ENCODE measurements around the gene HOPX.

DNA sequence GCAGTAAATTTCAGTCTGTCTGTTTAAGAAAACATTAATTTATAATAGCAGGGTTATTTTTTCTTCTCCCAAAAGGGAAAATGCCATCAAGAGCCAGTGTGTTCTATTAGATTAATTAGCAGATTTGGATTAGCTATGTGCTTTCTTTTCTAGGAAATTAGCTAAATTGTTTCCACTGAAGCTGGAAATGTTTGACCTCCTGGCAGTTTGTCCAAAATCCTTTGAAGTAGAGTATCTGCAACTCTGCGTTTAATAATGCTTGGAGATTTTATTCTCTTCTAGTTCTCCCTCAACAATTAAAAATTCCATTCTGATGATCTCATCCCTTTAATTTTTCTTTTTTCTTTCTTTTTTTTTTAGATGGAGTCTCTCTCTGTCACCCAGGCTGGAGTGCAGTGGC is 27.1 kb upstream of the HOPX start:
- TF ChIP-seq KDM5A (IDR thresholded peaks at IDR 0.05; ENCODE audit: low read length) (no peak), KDM1A (IDR thresholded peaks at IDR 0.05; ENCODE audit: borderline replicate concordance, low read length) (no peak), MAX (IDR thresholded peaks at IDR 0.05) (no peak), SP1 (IDR thresholded peaks at IDR 0.05; ENCODE audit: low read depth, low read length) (no peak), YY1 (IDR thresholded peaks at IDR 0.05; ENCODE audit: low read depth, low read length) (no peak), EP300 (IDR thresholded peaks at IDR 0.05; ENCODE audit: borderline replicate concordance in 1 of 2, low read depth in 2 of 2, low read length in 2 of 2) (no peak), FOSL1 (IDR thresholded peaks at IDR 0.05; ENCODE audit: insufficient read depth, low read depth, low read length) (no peak), POLR2AphosphoS5 (IDR thresholded peaks at IDR 0.05; ENCODE audit: low read depth, low read length) (no peak), CHD1 (IDR thresholded peaks at IDR 0.05; ENCODE audit: low read depth, low read length) (no peak)
- TF ChIP-seq, protein P1, sequence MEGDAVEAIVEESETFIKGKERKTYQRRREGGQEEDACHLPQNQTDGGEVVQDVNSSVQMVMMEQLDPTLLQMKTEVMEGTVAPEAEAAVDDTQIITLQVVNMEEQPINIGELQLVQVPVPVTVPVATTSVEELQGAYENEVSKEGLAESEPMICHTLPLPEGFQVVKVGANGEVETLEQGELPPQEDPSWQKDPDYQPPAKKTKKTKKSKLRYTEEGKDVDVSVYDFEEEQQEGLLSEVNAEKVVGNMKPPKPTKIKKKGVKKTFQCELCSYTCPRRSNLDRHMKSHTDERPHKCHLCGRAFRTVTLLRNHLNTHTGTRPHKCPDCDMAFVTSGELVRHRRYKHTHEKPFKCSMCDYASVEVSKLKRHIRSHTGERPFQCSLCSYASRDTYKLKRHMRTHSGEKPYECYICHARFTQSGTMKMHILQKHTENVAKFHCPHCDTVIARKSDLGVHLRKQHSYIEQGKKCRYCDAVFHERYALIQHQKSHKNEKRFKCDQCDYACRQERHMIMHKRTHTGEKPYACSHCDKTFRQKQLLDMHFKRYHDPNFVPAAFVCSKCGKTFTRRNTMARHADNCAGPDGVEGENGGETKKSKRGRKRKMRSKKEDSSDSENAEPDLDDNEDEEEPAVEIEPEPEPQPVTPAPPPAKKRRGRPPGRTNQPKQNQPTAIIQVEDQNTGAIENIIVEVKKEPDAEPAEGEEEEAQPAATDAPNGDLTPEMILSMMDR (IDR thresholded peaks at IDR 0.05; ENCODE audit: control extremely low read depth in 1 of 3, insufficient read depth in 1 of 3, low read depth in 1 of 3, low read length in 3 of 3) = no peak

Measured in H1 (cell line).